ENCODE data around the gene SNRPA1.

Gene SNRPA1

GRCh38 chr15:101264911-101265641 lies 30.0 kb downstream of the SNRPA1 start:
- no peak for DNase-seq (ENCODE audit: low read depth in 2 of 3, low spot score in 1 of 3)

- DNase-seq (ENCODE audit: low read depth in 2 of 3, low spot score in 1 of 3): no peak
These were observed 31.0 kb downstream of the SNRPA1 start for GRCh38 chr15:101264011-101264410.

DNA sequence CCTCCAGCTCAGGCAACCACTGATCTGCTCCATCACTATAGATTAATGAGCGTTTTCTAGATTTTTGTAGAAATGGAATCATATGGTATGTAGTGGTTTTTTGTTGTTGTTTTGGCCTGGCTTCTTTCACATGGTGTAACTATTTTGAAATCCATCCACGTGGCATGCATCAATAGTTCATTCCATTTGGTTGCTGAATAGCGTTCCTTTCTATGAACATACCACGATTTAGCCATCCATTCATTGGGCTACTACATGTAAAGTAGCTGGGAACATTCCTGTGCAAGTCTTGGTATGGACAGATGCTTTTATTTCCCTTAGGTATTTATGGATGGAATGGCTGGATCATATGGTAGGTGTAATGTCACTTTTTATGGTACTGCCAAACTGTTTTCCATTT lies 32.5 kb downstream of the SNRPA1 start:
- no peak for DNase-seq (ENCODE audit: low read depth in 2 of 3, low spot score in 1 of 3)

GRCh38 chr15:101258238-101259144 lies 36.6 kb downstream of the SNRPA1 start:
- peak in 2 of 3 donors; percentile 23 to 53 for DNase-seq (ENCODE audit: low read depth in 2 of 3, low spot score in 1 of 3)

DNA sequence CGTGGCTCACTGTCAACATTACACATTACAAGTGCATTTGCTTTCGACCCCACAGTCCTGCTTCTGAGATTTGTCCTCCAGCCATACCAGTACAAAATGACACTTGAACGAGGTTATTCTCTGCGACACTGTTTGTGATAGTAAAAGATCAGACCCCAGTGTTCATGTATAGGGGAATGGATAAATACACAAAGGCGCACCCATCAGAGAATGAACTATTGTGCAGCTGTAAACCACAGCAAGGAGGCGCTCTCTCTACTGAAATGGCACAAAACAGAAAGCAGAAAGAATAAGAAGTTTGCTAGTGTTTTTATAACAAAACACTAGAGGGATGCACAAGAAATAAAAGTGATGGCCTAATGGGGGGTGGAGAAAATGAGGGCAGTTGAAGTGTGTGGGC lies 38.3 kb downstream of the SNRPA1 start:
- no peak for DNase-seq (ENCODE audit: low read depth in 2 of 3, low spot score in 1 of 3)

DNA sequence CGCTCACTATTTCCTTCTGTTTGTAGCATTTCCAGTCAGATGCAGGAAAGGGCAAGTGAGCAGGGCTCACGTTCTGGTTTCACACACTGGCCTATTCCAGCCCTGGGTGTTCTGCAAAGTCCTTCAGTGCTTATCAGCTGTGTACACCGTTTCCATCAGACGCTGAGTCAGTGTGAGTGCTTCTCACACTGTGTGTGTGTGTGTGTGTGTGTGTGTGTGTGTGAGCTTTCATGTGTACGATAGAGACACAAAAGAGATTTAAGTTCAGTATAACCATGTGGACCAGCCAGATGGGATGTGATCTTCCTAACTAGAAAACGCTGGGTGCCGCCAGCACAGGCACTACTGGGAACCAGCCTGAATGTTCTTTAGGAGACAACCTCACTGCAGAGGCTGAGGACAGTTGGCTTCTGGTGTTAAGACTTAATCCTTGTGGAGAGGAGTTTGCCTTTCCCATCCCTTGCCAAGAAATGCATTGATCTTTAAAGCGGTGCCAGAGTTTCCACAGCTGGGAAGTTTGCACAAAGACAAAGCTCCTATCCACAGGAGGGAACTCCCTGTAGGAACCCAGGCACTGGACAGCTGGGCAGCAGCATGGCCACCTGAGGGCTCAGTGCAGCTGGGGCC lies 39.3 kb downstream of the SNRPA1 start:
- DNase-seq (ENCODE audit: low read depth in 2 of 3, low spot score in 1 of 3): no peak

GRCh38 chr15:101255051-101255395 lies 40.0 kb downstream of the SNRPA1 start:
- no peak for DNase-seq (ENCODE audit: low read depth in 2 of 3, low spot score in 1 of 3)

- DNase-seq (ENCODE audit: low read depth in 2 of 3, low spot score in 1 of 3): no peak
These were observed 40.6 kb downstream of the SNRPA1 start for GRCh38 chr15:101254157-101255050.

DNA sequence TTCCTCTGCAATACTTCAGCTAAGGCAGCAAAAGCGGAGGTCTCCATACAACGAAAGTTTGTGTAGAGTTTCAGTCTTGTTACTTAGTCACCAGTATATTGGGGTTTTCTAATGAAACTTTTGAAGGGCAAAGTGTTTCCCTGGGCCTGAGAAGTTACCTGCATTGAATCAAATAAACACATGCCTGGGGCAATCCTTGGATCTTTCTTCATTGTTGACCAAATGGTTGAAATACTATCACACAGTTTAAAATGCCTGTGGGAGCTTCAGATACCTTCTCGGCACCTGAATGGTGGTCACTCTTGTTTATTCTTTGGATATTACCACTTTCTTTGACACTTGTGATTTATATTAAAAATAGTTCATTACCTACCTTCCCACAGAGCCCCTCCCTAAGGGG lies 42.2 kb downstream of the SNRPA1 start:
- DNase-seq (ENCODE audit: low read depth in 2 of 3, low spot score in 1 of 3): no peak

GRCh38 chr15:101251830-101252820 lies 42.9 kb downstream of the SNRPA1 start, which contains the start of gene CHSY1:
Gene CHSY1, minus strand, starts transcription at chr15:101252048. Its CDS starts 592 bp downstream, at chr15:101251456.
- DNase-seq (ENCODE audit: low read depth in 2 of 3, low spot score in 1 of 3): peak; percentile 74 to 81 (median 77)

- DNase-seq (ENCODE audit: low read depth in 2 of 3, low spot score in 1 of 3): peak in 1 of 3 donors; percentile 49
These were observed 43.9 kb downstream of the SNRPA1 start for GRCh38 chr15:101250873-101251829.

DNA sequence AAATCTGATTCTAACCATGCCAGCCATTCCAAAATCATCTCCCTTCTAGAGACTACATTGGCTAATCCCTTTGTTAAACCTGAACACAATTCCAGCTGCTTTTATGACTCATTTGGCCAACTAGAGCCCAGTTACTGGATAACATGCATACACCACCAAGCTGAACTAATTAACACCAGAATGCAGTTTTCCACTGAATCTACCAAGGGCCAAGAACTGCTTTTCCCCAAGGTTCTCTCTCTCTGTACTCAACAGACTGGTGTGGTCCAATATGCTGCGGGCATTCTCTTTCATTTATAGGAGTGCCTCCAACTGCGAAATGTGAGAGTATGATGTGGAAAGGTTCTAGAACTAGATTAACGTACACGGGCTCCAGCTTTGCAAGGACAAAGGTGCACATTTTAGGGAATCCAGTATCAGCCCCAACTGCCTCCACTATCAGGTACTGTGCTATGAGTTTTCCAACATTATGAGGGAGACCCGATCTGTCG lies 44.7 kb downstream of the SNRPA1 start:
- DNase-seq (ENCODE audit: low read depth in 2 of 3, low spot score in 1 of 3): no peak

- DNase-seq (ENCODE audit: low read depth in 2 of 3, low spot score in 1 of 3): no peak
These were observed 46.8 kb downstream of the SNRPA1 start for GRCh38 chr15:101248274-101248673.

GRCh38 chr15:101246824-101247745 lies 48.0 kb downstream of the SNRPA1 start:
- no peak for DNase-seq (ENCODE audit: low read depth in 2 of 3, low spot score in 1 of 3)

DNA sequence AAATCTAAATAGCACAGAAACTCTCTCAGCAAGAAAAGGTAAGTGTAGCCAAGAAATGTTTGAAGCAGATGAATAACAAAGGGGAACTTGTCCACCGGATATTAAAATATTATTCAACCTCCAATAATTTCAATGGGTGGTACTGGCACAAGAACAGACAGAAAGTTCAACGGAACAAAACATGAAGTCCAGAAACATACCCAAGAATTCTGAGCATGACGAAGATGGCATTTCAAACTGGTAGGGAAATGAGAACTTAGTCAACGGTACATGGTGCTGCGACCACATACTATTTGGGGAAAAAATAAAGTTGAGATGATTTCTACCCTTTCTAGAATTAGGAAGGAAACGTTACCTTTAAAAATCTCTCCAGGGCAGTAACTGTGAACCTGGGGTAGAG lies 48.7 kb downstream of the SNRPA1 start:
- no peak for DNase-seq (ENCODE audit: low read depth in 2 of 3, low spot score in 1 of 3)

DNA sequence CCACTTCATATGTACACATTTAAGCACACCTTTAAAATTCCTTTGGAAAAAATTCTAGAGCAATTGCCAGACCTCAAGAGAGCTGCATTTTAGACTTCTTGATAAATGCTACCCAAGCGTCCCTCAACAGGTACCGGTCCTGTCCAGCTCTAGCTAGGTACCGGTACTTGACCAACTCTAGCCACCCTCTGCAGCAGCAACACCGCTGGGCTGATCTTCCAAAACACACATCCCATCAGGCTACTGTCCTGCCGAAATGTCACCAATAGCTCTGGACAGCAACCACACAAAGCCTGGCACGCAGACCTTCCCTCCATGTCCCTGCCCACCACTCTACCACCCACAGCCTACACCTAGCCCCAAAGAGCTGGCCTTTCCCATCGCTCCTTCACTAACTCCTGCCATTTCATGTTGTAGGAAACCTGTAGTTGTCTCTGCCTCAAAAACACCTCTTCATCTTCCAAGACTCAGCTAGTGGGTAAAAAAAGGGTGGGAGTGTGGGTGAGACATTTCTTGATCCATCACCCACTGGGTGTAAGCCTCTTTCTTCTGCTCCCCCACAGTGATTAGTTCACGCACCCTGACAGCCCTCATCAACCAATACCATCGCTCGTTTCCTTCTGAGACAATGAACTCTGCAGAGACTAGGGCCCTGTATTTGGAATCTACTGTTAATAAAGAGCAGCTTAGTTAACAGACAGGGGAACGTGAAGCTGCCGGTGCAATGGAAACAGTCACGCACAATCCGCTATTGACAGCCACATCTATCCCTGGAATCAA lies 50.0 kb downstream of the SNRPA1 start:
- no peak for DNase-seq (ENCODE audit: low read depth in 2 of 3, low spot score in 1 of 3)

All from stimulated activated CD4-positive, alpha-beta T cell treated with anti-CD3 and anti-CD28 coated beads, Interleukin-12 subunit alpha, Interleukin-12 subunit beta, amount 100 ng/mL, for 48 hours (primary cell).